ENCODE measurements around the gene RPH3AL. TPM values are rescaled to one million over a fixed set of nuclear protein-coding genes. Genes with fewer than 3 reads are reported as not detected.
"Not testable (repeated sequence)": the region's sequence is repeated elsewhere in the genome, so short reads cannot be mapped to it uniquely, and the experiment has no call there.

The RPH3AL gene
- total RNA-seq, 2 experiments from 2014 or later: 1.6 to 2.2 TPM

GRCh38 chr17:323721-324571 is 28.7 kb downstream of the RPH3AL start:
- CTCF ChIA-PET: no interaction called here
- Mint-ChIP-seq H3K27me3 (ENCODE audit: low read depth) (no peaks in the 10 kb centered on the region), H3K27ac (no peak overlapping the region), H3K4me3 (no peak overlapping the region), H3K4me1 (ENCODE audit: low read depth) (no peaks in the 10 kb centered on the region), H3K36me3 (ENCODE audit: low read depth) (no peaks in the 10 kb centered on the region), H3K9me3 (no peaks in the 10 kb centered on the region)
- intact Hi-C loops (cut with micrococcal nuclease): no loop called here
- no peak for DNase-seq

GRCh38 chr17:323181-323580 is 29.4 kb downstream of the RPH3AL start:
- Mint-ChIP-seq H3K27ac (no peak overlapping the region), H3K9me3 (no peaks in the 10 kb centered on the region), H3K4me3 (no peak overlapping the region), H3K4me1 (ENCODE audit: low read depth) (no peaks in the 10 kb centered on the region), H3K36me3 (ENCODE audit: low read depth) (no peaks in the 10 kb centered on the region), H3K27me3 (ENCODE audit: low read depth) (no peaks in the 10 kb centered on the region)
- CTCF ChIA-PET: no interaction called here
- DNase-seq: no peak
- intact Hi-C loops (cut with micrococcal nuclease): no loop called here

GRCh38 chr17:322006-322780 is 30.4 kb downstream of the RPH3AL start:
- H3K9me3 Mint-ChIP-seq: no peaks in the 10 kb centered on the region
- DNase-seq: no peak
- no peaks in the 10 kb centered on the region for H3K36me3 Mint-ChIP-seq (ENCODE audit: low read depth)
- no peaks in the 10 kb centered on the region for H3K4me1 Mint-ChIP-seq (ENCODE audit: low read depth)
- H3K27me3 Mint-ChIP-seq (ENCODE audit: low read depth): no peaks in the 10 kb centered on the region
- H3K4me3 Mint-ChIP-seq: no peak overlapping the region
- no peak overlapping the region for H3K27ac Mint-ChIP-seq
- intact Hi-C loops (cut with micrococcal nuclease): no loop called here
- CTCF ChIA-PET: no interaction called here

- DNase-seq: no peak
- Mint-ChIP-seq H3K36me3 (ENCODE audit: low read depth) (no peaks in the 10 kb centered on the region), H3K27ac (no peak overlapping the region), H3K4me3 (no peak overlapping the region), H3K9me3 (no peaks in the 10 kb centered on the region), H3K4me1 (ENCODE audit: low read depth) (no peaks in the 10 kb centered on the region), H3K27me3 (ENCODE audit: low read depth) (no peaks in the 10 kb centered on the region)
- CTCF ChIA-PET: no interaction called here
- intact Hi-C loops (cut with micrococcal nuclease): no loop called here
These were observed 31.1 kb downstream of the RPH3AL start for GRCh38 chr17:321386-321941.

- Mint-ChIP-seq H3K4me1 (ENCODE audit: low read depth) (no peaks in the 10 kb centered on the region), H3K9me3 (no peaks in the 10 kb centered on the region), H3K36me3 (ENCODE audit: low read depth) (no peaks in the 10 kb centered on the region), H3K27ac (no peak overlapping the region), H3K4me3 (no peak overlapping the region), H3K27me3 (ENCODE audit: low read depth) (no peaks in the 10 kb centered on the region)
- CTCF ChIA-PET: no interaction called here
- intact Hi-C loops (cut with micrococcal nuclease): no loop called here
- no peak for DNase-seq
These were observed 31.7 kb downstream of the RPH3AL start for GRCh38 chr17:320809-321385.

GRCh38 chr17:320139-320538 is 32.5 kb downstream of the RPH3AL start:
- Mint-ChIP-seq H3K4me1 (ENCODE audit: low read depth) (no peaks in the 10 kb centered on the region), H3K27ac (no peak overlapping the region), H3K4me3 (no peak overlapping the region), H3K27me3 (ENCODE audit: low read depth) (no peaks in the 10 kb centered on the region), H3K9me3 (peaks cover 2% of the 10 kb centered on the region), H3K36me3 (ENCODE audit: low read depth) (no peaks in the 10 kb centered on the region)
- intact Hi-C loops (cut with micrococcal nuclease): no loop called here
- DNase-seq: no peak
- CTCF ChIA-PET: no interaction called here

GRCh38 chr17:319266-319665 is 33.3 kb downstream of the RPH3AL start:
- no peak for DNase-seq
- CTCF ChIA-PET: no interaction called here
- Mint-ChIP-seq H3K27me3 (ENCODE audit: low read depth) (no peaks in the 10 kb centered on the region), H3K4me3 (no peak overlapping the region), H3K27ac (no peak overlapping the region), H3K9me3 (peaks cover 4% of the 10 kb centered on the region), H3K36me3 (ENCODE audit: low read depth) (no peaks in the 10 kb centered on the region), H3K4me1 (ENCODE audit: low read depth) (no peaks in the 10 kb centered on the region)
- intact Hi-C loops (cut with micrococcal nuclease): no loop called here

GRCh38 chr17:317070-317469 is 35.5 kb downstream of the RPH3AL start:
- intact Hi-C loops (cut with micrococcal nuclease); H3K4me1 Mint-ChIP-seq (ENCODE audit: low read depth); H3K9me3 Mint-ChIP-seq; H3K4me3 Mint-ChIP-seq; H3K27me3 Mint-ChIP-seq (ENCODE audit: low read depth); CTCF ChIA-PET; H3K27ac Mint-ChIP-seq; DNase-seq; H3K36me3 Mint-ChIP-seq (ENCODE audit: low read depth): not testable (repeated sequence)

GRCh38 chr17:315399-315798 is 37.2 kb downstream of the RPH3AL start:
- not testable (repeated sequence) for DNase-seq

GRCh38 chr17:314614-314944 is 38.0 kb downstream of the RPH3AL start:
- H3K4me1 Mint-ChIP-seq (ENCODE audit: low read depth); intact Hi-C loops (cut with micrococcal nuclease); DNase-seq; H3K36me3 Mint-ChIP-seq (ENCODE audit: low read depth); H3K27ac Mint-ChIP-seq; CTCF ChIA-PET; H3K27me3 Mint-ChIP-seq (ENCODE audit: low read depth); H3K9me3 Mint-ChIP-seq; H3K4me3 Mint-ChIP-seq: not testable (repeated sequence)

More at GRCh38 chr17:315399-315798, 37.2 kb downstream of the RPH3AL start:
- H3K27me3 Mint-ChIP-seq (ENCODE audit: low read depth); H3K27ac Mint-ChIP-seq; H3K4me3 Mint-ChIP-seq; H3K36me3 Mint-ChIP-seq (ENCODE audit: low read depth); H3K9me3 Mint-ChIP-seq; H3K4me1 Mint-ChIP-seq (ENCODE audit: low read depth); intact Hi-C loops (cut with micrococcal nuclease); CTCF ChIA-PET: not testable (repeated sequence)

- H3K9me3 Mint-ChIP-seq: peaks cover 4% of the 10 kb centered on the region
- DNase-seq: no peak
These were observed 38.5 kb downstream of the RPH3AL start for GRCh38 chr17:313911-314613.

GRCh38 chr17:313231-313630 is 39.4 kb downstream of the RPH3AL start:
- intact Hi-C loops (cut with micrococcal nuclease): no loop called here
- Mint-ChIP-seq H3K4me3 (no peak overlapping the region), H3K4me1 (ENCODE audit: low read depth) (no peaks in the 10 kb centered on the region), H3K9me3 (peaks cover 4% of the 10 kb centered on the region), H3K27me3 (ENCODE audit: low read depth) (no peaks in the 10 kb centered on the region), H3K36me3 (ENCODE audit: low read depth) (no peaks in the 10 kb centered on the region), H3K27ac (no peak overlapping the region)
- no peak for DNase-seq
- CTCF ChIA-PET: interaction anchor here (0.6 kb wide), 1 partner anchor 470 kb away, joined by 3 read pairs; no protein-coding TSS in a partner anchor

More at GRCh38 chr17:313911-314613, 38.5 kb downstream of the RPH3AL start:
- intact Hi-C loops (cut with micrococcal nuclease): no loop called here
- Mint-ChIP-seq H3K4me3 (no peak overlapping the region), H3K36me3 (ENCODE audit: low read depth) (no peaks in the 10 kb centered on the region), H3K27me3 (ENCODE audit: low read depth) (no peaks in the 10 kb centered on the region), H3K27ac (no peak overlapping the region), H3K4me1 (ENCODE audit: low read depth) (no peaks in the 10 kb centered on the region)
- CTCF ChIA-PET: no interaction called here
